Pancreas (tissue), 10 donors: ENCODE data around the gene CCDC190. TPM values are rescaled to one million over a fixed set of nuclear protein-coding genes. Genes with fewer than 3 reads are reported as not detected.
A peak's percentile ranks its signal among the peaks of the same experiment; 100 is the strongest.

Source experiments
- ATAC-seq, 4 donors: fragments of 200-7000 bp; cut with Tn5 transposase; one replicate each; pipeline versions ENCODE4 v1.8.0 to v1.9.1; 2020; ENCODE audit warnings: mild to moderate bottlenecking in 4 of 4, moderate library complexity in 4 of 4
- DNase-seq, 6 donors: peaks; one replicate each; pipeline ENCODE4 v3.0.0-alpha.2; 2020
- FAIRE-seq: peaks from 2 replicates; lab custom pipeline; 2012; peaks lifted over from hg19 to GRCh38; lab: Jason Lieb, UNC
- H3K27ac ChIP-seq, 4 donors: fragments of 200-600 bp; sonication (generic); 1 replicate in 3 of 4; 2 replicates in 1 of 4; pipeline versions ENCODE4 v1.5.0 to v1.8.0; 2020
- H3K27me3 ChIP-seq, 4 donors: fragments of 200-600 bp; one replicate each; pipeline ENCODE4 v1.8.0; 2021
- H3K36me3 ChIP-seq, 3 donors: fragments of 200-600 bp; sonication (generic) in 1 of 3; one replicate each; pipeline versions ENCODE4 v1.5.0 to v1.8.0; 2020 to 2021
- H3K4me1 ChIP-seq, 3 donors: fragments of 200-600 bp; one replicate each; pipeline ENCODE4 v1.8.0; 2021
- H3K4me3 ChIP-seq, 4 donors: fragments of 200-600 bp; sonication (generic) in 2 of 4; one replicate each; pipeline versions ENCODE4 v1.5.0 to v1.8.0; 2020 to 2021
- H3K9me3 ChIP-seq, 4 donors: fragments of 200-600 bp; one replicate each; pipeline ENCODE4 v1.8.0; 2021
- CTCF ChIP-seq, 4 donors: fragments of 200-600 bp; sonication (generic) in 3 of 4; IDR thresholded peaks; one replicate each; pipeline versions ENCODE4 v1.5.0 to v1.8.0; 2021; ENCODE audit warnings: antibody characterized with exemption in 4 of 4
- WGBS, 2 donors: extraction: QIAGEN DNeasy Blood & Tissue Kit; methylation state at CpG; one replicate each; pipeline ENCODE4 v1.1.7; 2013; 5-methylcytosine and 5-hydroxymethylcytosine counted together
- intact Hi-C, 3 donors: fragments of 100-400 bp; cut with DNase I; formaldehyde crosslinking; loops; one replicate each; pipeline versions ENCODE4 v1.11.1 to v1.14.2; 2022
- polyA plus RNA-seq, 2 donors: library from polyadenylated mRNA; stranded (reverse); fragments of 200-250 nt; gene quantifications; one replicate each; pipeline ENCODE4 v1.2.3, GENCODE V29; 2013
- total RNA-seq, 6 donors: library from RNA; stranded (reverse); fragmentation: NEBNext Ultra II Directional in 4 of 6; extraction: Animal tissue kit (Norgen Biotek cat#: 25700) in 4 of 6; gene quantifications; one replicate each; pipeline versions ENCODE4 v1.2.1 to v1.2.4, GENCODE V29; 2021 to 2023
- donor health status: healthy with polysubstance abuse.
- donor health status: DM: no; HTN: no; CAD: no; lungs with moderate emphysema.
- donor health status: DM: no; HTN: no; CAD: no.
- donor health status: control.
- donor health status: control.
- donor health status: Bipolar disorder and iron deficiency.
- donor health status: DM: yes; HTN: yes; CAD: no.
- donor health status: DM: no; HTN: no; CAD: no.
- donor health status: DM: no; HTN: no; CAD: no.
- donor health status: DM: yes; HTN: yes; CAD: no.

The CCDC190 gene
- total and polyA plus RNA-seq, 8 donors = not detected

GRCh38 chr1:162878000-162878596, 17.1 kb upstream of the CCDC190 start:
- Histone ChIP-seq H3K36me3 (no peaks in the 10 kb centered on the region), H3K27ac (no peak overlapping the region), H3K4me3 (no peak overlapping the region), H3K4me1 (peaks cover 0 to 9% (median 0%) of the 10 kb centered on the region in 3 donors), H3K9me3 (no peaks in the 10 kb centered on the region), H3K27me3 (peaks cover 0 to 12% (median 0%) of the 10 kb centered on the region in 4 donors)
- WGBS, 2 donors = 15 to 19% methylated on average over 4 of the region's 4 CpGs
- FAIRE-seq (no peak), DNase-seq (peak in 3 of 6 donors; percentile 21 to 63 (median 40)), ATAC-seq (peak in 3 of 4 donors; percentile 67 to 84 (median 75))
- peak; percentile 5 to 31 (median 29) for TF ChIP-seq CTCF (IDR thresholded peaks at IDR 0.05)
- intact Hi-C loops = no loop called here

- WGBS, 2 donors = 74 to 82% methylated on average over 3 of the region's 3 CpGs
- ATAC-seq (no peak), FAIRE-seq (no peak), DNase-seq (no peak)
- intact Hi-C loops = no loop called here
- no peak overlapping the region for H3K4me3 ChIP-seq
- H3K27ac ChIP-seq = no peak overlapping the region
- H3K9me3 ChIP-seq = no peaks in the 10 kb centered on the region
- H3K4me1 ChIP-seq = peaks cover 0 to 9% (median 0%) of the 10 kb centered on the region in 3 donors
- H3K36me3 ChIP-seq = no peaks in the 10 kb centered on the region
- TF ChIP-seq CTCF (IDR thresholded peaks at IDR 0.05) = no peak
- peaks cover 0 to 12% (median 0%) of the 10 kb centered on the region in 4 donors for H3K27me3 ChIP-seq
These were observed 16.4 kb upstream of the CCDC190 start for GRCh38 chr1:162877412-162877811.

GRCh38 chr1:162876751-162877150, 15.8 kb upstream of the CCDC190 start:
- H3K4me1 ChIP-seq = peaks cover 0 to 9% (median 0%) of the 10 kb centered on the region in 3 donors
- no peak for TF ChIP-seq CTCF (IDR thresholded peaks at IDR 0.05)
- ATAC-seq = no peak
- H3K27me3 ChIP-seq = peaks cover 0 to 12% (median 0%) of the 10 kb centered on the region in 4 donors
- intact Hi-C loops = no loop called here
- H3K9me3 ChIP-seq = no peaks in the 10 kb centered on the region
- 40 to 44% methylated on average over 3 of the region's 3 CpGs for WGBS, 2 donors
- H3K4me3 ChIP-seq = no peak overlapping the region
- H3K27ac ChIP-seq = no peak overlapping the region
- no peak for FAIRE-seq
- no peak for DNase-seq
- no peaks in the 10 kb centered on the region for H3K36me3 ChIP-seq

GRCh38 chr1:162873671-162874666, 13.0 kb upstream of the CCDC190 start:
- Histone ChIP-seq H3K4me3 (no peak overlapping the region), H3K27me3 (peaks cover 0 to 12% (median 0%) of the 10 kb centered on the region in 4 donors), H3K4me1 (peaks cover 0 to 9% (median 0%) of the 10 kb centered on the region in 3 donors), H3K9me3 (no peaks in the 10 kb centered on the region), H3K36me3 (no peaks in the 10 kb centered on the region), H3K27ac (no peak overlapping the region)
- no peak for TF ChIP-seq CTCF (IDR thresholded peaks at IDR 0.05)
- 19 to 20% methylated on average over 8 of the region's 8 CpGs for WGBS, 2 donors
- no peak for FAIRE-seq
- ATAC-seq = peak; percentile 90 to 96 (median 93)
- DNase-seq = no peak
- intact Hi-C loops = no loop called here
